OCI-LY7 (cell line): ENCODE results near the gene RMI1.

Experiments
- CTCF ChIP-seq: fragments of 200-600 bp; sonication (generic); conservative IDR thresholded peaks from 2 replicates; pipeline ENCODE4 v1.5.1; 2014; ENCODE audit warnings: mild to moderate bottlenecking, antibody characterized with exemption, low read length, moderate library complexity, mixed read lengths
- EZH2phosphoT487 ChIP-seq: fragments of 200-600 bp; sonication (generic); IDR thresholded peaks from 2 replicates; pipeline ENCODE4 v1.6.1; 2018; ENCODE audit warnings: low read depth, borderline replicate concordance, mild to moderate bottlenecking, mixed run types, antibody characterized with exemption, low read length, moderate library complexity, mixed read lengths

GRCh38 chr9:83976372-83976771 is 4.2 kb upstream of the RMI1 start:
- no peak for TF ChIP-seq CTCF
- TF ChIP-seq EZH2phosphoT487 = no peak
